Kidney epithelial cell (primary cell): Measurements from ENCODE around the gene IL22RA2. TPM values are rescaled to one million over a fixed set of nuclear protein-coding genes. Genes with fewer than 3 reads are reported as not detected.
A peak's percentile ranks its signal among the peaks of the same experiment; 100 is the strongest.

Source experiments
- DNase-seq: peaks from one replicate; pipeline ENCODE4 v3.0.0-alpha.2; 2010; ENCODE audit warnings: low read depth
- H3K27me3 ChIP-seq: 2 replicates; pipeline ENCODE4 v1.6.0; 2011; ENCODE audit warnings: low read length; ENCODE audit not compliant: control insufficient read depth, insufficient read depth
- H3K36me3 ChIP-seq: 2 replicates; pipeline ENCODE4 v1.5.1; 2011; ENCODE audit warnings: low read length; ENCODE audit not compliant: control insufficient read depth, insufficient read depth
- H3K4me3 ChIP-seq: 2 replicates; pipeline ENCODE4 v1.5.1; 2011; ENCODE audit warnings: low read depth, mild to moderate bottlenecking, control low read depth, low read length
- total RNA-seq: library from RNA; depleted of rRNA; stranded (reverse); fragments of >200 nt; gene quantifications from 2 replicates; pipeline ENCODE4 v1.2.3, GENCODE V29; 2015
- TF ChIP-seq, protein P1 (sequence below): IDR thresholded peaks from 2 replicates; pipeline ENCODE4 v1.5.1; 2011; ENCODE audit warnings: mild to moderate bottlenecking, moderate library complexity, low read length, control low read depth, inconsistent platforms; ENCODE audit not compliant: insufficient read depth, poor library complexity, severe bottlenecking

IL22RA2 gene, protein sequence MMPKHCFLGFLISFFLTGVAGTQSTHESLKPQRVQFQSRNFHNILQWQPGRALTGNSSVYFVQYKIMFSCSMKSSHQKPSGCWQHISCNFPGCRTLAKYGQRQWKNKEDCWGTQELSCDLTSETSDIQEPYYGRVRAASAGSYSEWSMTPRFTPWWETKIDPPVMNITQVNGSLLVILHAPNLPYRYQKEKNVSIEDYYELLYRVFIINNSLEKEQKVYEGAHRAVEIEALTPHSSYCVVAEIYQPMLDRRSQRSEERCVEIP
- not detected in 2 replicates for total RNA-seq

DNA sequence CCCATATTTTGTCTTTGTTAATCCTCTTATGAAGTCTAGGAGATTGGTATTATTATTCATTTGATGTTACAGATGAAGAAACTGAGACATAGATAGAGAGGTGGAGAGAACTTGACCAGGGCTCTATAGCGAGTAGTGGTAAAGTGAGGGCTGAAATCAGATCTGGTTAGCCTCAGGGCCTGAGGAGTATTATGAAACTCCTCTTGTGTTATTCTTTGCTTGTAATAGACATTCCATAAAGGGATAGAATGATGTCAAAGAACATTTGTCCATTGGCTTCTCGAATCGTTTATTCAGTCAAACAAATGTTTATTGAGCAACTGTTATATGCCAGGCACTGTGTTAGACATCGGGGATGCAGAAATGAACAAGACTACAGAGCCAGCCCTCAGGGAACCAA is at the start of gene IL22RA2:
Gene IL22RA2 (minus strand): TSS at position 144 of the 400 bp plus-strand sequence. CDS start 11,895 bp downstream, outside the sequence.
- TF ChIP-seq, protein P1, sequence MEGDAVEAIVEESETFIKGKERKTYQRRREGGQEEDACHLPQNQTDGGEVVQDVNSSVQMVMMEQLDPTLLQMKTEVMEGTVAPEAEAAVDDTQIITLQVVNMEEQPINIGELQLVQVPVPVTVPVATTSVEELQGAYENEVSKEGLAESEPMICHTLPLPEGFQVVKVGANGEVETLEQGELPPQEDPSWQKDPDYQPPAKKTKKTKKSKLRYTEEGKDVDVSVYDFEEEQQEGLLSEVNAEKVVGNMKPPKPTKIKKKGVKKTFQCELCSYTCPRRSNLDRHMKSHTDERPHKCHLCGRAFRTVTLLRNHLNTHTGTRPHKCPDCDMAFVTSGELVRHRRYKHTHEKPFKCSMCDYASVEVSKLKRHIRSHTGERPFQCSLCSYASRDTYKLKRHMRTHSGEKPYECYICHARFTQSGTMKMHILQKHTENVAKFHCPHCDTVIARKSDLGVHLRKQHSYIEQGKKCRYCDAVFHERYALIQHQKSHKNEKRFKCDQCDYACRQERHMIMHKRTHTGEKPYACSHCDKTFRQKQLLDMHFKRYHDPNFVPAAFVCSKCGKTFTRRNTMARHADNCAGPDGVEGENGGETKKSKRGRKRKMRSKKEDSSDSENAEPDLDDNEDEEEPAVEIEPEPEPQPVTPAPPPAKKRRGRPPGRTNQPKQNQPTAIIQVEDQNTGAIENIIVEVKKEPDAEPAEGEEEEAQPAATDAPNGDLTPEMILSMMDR: no peak
- Histone ChIP-seq H3K27me3 (no peaks in the 10 kb centered on the region), H3K4me3 (no peak within 1 kb of the TSS), H3K36me3 (no peaks in the 10 kb centered on the region)
- DNase-seq: no peak

DNA sequence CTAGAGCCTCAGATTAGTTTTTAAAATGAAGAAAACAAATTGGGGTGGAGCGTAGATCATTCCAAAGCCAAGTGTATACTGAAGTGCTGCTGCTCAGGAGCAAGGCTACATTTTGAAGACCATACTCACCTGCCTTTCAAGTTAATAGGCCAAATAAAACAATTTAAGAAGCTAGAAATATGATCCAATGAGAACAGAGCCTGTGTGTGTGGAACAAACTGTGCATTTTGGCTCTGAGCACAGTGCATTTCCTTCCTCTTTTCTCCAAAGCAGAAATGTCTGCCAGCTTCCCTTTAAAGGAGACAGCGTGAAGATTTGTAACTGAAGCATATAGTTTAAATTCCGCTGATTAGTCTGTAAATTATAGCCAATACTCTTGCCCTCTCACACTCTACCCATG is 48.9 kb upstream of the IL22RA2 start:
- H3K36me3 ChIP-seq: no peaks in the 10 kb centered on the region

DNA sequence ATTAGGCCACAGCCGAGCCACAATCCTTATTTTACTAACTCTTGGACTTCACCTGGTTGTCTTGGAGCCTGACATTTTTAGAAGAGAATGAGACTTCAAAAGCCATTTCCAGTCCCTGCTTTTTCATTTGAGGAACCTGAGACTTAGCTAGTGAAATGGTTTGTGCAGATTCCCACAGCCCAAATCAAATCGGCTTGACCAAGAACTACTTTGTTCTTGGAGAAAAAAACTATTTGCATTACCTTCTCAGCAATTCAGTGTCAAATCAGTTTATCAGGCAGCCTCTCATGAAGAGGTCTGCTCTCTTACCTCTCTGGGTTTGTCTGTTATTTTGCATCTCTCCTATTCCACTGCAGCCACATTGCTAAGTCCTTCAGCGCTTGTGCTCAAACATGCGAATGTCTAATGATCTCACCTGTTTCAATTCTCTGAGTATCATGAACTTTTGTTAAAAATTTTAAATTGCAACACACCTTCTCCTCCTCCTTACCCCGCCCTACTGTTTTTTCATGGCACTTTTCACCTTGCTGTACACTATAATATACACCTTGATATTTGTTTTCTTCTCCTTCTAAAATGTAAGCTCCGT is 46.3 kb upstream of the IL22RA2 start:
- DNase-seq: no peak
- Histone ChIP-seq H3K27me3 (no peaks in the 10 kb centered on the region), H3K36me3 (no peaks in the 10 kb centered on the region), H3K4me3 (peak overlapping the region; percentile 87)
- TF ChIP-seq, protein P1: no peak

More for the DNA sequence above, 48.9 kb upstream of the IL22RA2 start:
- no peak for DNase-seq
- Histone ChIP-seq H3K4me3 (no peak overlapping the region), H3K27me3 (no peaks in the 10 kb centered on the region)
- TF ChIP-seq, protein P1: no peak

DNA sequence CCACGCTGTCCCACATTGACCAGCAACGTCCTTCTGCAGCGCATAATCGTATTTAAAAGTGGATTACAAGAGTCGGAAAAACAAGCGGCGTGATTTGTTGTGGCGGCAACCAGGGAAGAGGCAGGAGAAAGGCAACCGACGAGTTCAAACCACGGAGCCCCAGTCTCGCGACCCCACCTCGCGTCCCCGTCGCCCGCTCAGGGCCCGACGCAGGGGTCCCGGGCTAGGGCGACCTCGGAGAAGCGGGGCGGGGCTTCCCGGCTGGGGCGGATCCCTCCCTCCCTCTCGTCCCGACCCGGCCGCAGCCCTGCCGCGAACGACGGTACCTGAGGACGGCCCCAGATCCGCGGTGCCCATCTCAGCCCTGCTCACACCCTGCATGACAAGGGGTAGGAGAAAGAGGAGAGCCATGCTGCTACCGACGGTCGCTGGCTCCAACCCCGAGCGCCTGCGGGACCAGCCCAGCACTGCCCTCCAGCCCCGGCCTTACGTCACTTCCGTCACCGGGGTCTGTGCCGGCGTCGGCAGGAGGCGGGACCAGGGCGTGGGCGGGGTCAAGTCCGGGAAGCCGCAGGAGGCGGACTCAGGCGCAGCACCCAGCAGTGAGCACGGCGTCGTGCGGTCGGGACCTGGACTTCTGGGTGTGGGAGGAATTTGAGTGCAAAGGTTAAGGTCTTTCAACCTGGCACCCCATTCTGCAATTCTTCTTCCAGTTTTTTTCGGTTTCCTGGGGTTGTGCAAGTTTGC is 45.6 kb upstream of the IL22RA2 start, which contains the start of gene IFNGR1:
Gene IFNGR1 (minus strand): TSS at position 469 of the 747 bp plus-strand sequence. CDS start 58 bp downstream, at position 411.
- TF ChIP-seq, protein P1: no peak
- Histone ChIP-seq H3K4me3 (peak within 1 kb of the TSS; percentile 87), H3K27me3 (no peaks in the 10 kb centered on the region), H3K36me3 (no peaks in the 10 kb centered on the region)
- DNase-seq: peak; percentile 71

DNA sequence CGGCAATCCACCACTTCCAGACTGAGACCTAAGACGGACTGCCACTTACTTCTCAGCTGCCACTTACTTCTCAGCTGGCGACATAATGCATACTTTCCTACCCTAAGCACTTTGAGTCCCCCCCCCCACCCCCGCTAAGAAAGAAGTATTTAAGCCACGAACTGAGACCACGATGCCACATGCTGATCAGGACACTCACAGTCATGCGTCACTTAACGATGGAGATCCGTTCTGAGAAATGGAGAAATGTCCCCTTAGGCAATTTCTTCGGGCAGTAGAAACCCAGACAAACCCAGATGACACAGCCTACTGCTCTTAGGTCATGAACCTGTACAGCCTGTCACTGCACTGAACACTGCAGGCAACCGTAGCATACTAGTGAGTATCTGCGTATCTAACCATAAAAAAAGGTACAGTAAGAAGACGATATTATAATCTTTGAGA is 45.1 kb upstream of the IL22RA2 start:
- TF ChIP-seq, protein P1: no peak
- Histone ChIP-seq H3K27me3 (no peaks in the 10 kb centered on the region), H3K36me3 (no peaks in the 10 kb centered on the region), H3K4me3 (peak overlapping the region; percentile 87)
- peak; percentile 26 for DNase-seq
